ENCODE results near the gene ELOF1.

The ELOF1 gene

DNA sequence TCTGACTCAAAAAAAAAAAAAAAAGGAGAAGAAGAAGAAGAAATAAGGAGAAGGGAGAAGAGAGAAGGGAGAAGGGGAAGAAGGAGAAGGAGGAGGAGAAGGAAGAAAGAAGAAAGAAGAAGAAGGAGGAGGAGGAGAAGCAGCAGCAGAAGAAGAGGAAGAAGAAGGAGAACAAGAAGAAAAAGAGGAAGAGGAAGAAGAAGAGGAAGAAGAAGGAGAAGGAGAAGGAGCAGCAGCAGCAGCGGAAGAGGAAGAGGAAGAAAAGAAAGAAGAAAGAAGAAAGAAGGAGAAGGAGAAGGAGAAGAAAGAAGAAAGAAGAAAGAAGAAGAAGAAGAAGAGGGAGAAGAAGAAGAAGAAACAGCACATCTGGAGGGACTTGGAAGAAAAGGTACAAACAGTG, 24.5 kb downstream of the ELOF1 start:
- no peak for DNase-seq

DNA sequence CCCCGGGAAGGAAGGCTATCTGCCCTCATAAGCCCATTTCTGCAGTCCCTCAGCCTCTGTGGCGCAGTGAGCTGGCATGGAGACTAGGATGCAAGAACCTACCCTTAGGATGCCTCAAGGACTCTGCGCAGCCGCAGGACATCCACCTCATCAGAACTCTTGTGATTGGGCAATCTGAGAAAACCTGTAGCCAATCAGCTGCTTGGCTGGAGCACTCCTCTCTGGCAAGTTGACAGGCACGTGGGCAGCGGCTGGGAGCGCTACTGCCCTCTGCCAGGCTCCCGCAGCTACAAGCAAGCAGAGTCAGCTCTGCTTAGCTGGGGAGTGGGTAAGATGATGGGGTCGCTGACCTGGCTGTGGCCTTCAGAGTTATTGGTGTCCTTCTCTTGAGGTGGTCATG, 28.6 kb downstream of the ELOF1 start:
- DNase-seq = peak; percentile 73

DNA sequence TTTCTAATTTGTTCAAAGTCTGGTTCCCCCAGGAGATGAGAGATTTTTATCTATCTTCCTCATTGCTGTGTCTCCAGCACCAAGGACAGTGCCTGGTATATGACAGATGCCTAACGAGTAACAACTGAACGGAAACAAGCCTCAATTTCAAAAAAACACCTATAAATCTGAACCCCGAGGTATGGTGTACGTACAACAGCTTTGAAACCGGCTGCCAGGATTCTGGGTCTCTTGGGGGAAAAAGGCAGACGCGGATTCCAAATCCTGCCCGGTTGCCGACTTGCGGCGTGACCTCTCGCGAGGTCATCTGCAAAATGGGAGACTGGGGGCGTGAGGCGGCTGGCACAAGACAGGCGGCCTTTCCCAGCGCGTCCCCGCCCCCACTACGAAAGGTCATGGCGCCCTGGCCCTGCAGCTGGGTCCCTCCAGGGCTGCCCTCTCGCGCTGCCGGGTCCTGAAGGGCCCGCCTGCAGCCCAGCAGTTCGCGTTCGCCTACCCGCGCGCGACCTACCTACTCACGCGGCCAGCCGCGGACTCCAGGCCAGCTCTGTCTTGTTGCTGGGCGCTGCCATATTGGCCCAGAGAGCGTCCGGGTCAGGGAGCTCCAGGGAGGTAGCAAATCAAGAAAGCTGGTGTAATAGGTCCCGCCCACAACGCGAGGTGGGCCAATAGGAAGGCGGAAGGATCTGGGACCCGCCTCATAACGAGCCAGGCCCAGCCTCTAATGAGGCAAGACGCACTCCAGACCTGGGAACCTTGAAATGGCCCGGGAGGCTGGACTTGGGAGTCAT, 30.3 kb downstream of the ELOF1 start, which contains the start of gene ECSIT:
Gene ECSIT (minus strand): TSS at position 584 of the 791 bp plus-strand sequence. CDS start 9,964 bp downstream, outside the sequence.
- DNase-seq = peak; percentile 89

DNA sequence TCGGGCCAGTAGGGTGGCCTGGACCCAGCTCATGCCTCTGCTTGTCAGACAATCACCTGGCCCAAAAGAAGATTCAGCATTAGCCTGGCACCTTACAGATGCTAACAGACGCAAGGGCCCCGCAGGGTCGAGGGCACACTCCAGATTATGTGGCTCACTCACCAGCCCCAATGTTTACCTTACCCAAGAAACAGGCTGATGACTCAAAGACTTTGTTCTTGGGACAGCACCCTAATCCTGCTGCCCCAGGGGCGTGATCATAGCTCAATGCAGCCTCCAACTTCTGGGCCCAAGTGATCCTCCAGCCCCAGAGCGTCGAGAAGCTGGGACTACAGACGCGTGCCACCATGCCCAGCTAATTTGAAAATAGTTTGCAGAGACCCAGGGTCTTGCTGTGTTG, 39.9 kb downstream of the ELOF1 start:
- no peak for DNase-seq

DNA sequence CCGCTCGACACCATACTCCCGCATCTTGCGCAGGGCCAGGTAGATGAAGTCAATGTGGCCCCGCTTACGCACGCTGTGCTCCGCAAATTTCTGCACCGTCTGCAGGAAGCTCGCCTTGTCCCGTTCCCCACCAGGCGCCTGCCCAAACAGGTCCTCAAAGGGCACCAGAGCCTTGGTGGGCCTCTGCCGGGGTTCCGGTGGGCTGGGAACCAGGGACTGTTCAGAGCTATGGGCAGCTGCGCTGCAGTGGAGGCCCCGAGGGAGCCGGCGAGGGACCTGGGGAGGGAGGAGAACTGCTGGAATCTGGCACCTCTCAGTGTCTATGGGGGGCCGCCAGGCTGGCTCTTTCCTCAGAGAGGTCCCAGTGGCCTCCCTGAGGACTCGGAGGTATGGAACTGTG, 45.1 kb downstream of the ELOF1 start:
- no peak for DNase-seq

DNA sequence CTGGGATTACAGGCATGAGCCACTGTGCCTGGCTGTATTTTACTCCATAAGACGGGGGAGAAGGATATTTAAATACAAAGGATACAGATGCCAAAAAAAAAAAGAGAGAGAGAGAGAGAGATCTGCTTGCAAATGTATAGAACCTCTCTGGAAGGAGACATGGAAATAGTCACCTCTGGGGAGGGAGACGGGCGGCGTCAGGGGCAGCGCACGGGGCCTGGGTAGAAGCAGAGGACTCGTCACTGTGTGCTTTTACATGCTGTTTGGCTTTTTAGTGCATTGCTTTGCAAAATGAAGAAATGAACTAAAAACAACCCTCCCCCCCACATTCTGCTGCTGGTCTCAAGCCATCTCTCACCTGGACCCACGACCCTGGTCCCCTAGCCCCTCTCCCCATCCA, 48.6 kb downstream of the ELOF1 start:
- DNase-seq = no peak

DNA sequence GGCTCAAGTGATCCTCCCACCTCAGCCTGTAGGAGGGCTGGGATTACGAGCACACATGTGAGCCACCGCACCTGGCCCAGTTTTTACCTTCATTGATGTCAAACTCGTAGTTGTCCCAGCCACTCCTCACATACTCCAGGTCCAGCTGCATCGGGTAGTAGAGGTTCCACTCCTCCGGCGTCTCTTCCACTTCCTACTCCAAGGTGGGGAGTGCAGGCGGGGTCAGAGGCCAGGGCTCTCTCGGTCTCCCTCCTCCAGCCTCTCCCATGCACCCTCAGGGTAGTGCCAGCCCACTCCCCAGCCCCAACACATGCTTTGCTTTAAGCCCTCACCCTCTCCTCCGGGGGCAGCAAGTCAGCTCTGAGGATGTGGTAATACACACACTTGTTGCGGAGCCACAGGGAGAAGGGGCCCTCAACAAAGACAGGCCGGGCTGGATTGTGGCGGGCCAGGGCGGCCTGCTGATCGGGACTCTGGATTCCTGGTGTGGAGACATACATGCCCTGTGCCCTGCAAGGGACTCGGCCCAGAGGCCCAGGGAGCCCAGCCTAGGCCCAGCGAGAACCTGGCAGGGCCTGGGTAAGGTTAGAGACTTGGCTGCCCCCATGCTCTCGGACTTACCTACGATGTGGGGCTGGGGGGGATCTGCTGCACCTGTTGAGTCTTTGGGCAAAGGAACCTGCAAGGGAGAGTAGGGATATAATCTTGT, 51.5 kb downstream of the ELOF1 start:
- DNase-seq = no peak

DNA sequence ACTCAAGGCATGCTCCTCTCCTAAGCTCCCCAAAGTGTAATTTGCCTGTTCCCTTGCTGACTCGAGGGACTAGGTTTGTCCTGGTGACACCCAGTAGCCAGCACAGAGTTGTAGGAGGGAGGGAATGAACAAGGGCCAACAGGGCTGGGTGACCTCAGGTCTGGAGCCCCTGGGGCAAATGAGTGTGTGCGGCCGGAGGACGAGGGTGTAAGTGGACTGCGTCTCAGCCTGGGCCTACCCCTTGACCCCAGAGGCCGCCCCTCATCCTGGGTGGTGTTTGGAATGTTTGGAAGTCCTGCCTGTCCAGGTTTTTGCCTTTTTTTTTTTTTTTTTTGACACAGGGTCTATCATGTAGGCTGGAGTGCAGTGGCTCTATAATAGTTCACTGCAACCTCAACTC, 52.1 kb downstream of the ELOF1 start:
- no peak for DNase-seq

DNA sequence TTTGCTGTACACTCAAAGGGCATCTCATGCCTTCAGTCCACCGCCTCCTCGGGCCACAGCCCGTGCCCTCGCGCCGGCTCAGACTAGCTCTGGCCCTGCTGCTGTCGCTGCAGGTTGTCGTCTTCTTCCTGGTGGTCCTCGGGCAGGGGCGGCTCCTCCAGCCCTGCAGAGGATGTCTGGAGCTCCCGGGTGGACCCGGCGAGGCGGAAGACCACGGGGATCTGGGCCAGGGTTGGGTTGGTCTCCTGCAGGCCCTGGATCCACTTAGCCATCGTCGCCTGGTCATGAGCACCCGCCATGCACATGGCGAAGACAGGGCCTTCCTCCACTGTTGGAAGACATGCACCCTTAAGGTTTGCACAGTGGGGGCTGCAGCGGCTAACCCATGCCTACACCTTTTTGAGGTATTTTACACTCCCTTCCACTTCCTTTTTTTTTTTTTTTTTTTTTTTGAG, 52.9 kb downstream of the ELOF1 start:
- no peak for DNase-seq

DNA sequence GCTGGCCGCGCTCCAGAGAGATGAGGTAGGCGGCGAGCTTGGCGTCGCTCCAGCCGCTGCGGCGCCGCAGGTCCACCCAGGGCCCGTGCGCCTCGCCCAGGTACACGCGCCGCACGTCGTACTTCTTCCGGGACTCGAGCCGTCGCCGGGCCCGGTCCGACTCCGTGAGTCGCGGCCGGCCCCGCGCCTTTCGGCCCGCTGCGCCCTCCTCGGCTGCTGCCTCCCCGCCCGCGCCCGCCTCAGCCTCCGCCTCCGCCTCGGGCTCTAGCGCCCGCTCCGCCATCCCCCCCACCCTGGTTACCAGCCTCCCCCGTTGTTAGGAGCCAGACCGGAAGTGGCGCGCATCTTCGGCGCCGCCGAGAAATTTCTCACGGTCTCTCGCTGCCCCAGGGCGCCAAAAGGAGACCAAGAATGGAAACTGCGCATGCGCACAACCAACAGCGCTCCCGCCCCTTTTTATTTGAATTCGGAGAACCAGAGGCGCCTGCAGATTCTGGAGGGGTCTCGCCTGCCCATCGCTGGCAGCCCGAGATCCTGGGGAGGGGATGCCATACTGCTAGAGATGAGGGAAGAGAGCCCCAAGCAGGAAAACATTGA, 53.4 kb downstream of the ELOF1 start, which contains the start of gene ZNF653:
Gene ZNF653 (minus strand): TSS at position 336 of the 597 bp plus-strand sequence. CDS start 53 bp downstream, at position 283.
- peak; percentile 61 for DNase-seq

DNA sequence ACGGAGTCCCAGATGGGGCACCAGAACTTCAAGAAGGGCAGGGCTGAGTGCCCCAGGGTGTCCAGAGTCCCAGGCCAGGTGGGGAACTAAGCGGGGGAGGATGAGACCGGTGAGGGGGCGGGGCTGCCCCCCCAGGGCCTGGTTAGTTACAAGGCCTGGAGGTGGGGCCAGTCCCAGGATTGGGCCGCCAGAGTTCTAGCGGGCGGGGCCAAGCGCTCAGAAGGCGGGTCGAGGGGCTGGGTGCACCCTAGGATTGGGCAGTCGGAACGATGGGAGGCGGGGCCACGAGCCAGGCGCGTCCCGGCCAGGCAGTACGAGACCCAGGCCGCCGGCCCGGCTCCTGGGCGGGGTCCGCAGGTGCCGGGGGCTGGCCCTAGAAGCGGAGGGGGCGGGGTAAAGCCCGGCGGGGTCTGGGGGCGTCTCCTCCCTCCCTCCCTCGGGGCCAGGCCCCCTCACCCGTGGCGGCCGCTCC, 54.0 kb downstream of the ELOF1 start:
- DNase-seq = peak; percentile 78

DNA sequence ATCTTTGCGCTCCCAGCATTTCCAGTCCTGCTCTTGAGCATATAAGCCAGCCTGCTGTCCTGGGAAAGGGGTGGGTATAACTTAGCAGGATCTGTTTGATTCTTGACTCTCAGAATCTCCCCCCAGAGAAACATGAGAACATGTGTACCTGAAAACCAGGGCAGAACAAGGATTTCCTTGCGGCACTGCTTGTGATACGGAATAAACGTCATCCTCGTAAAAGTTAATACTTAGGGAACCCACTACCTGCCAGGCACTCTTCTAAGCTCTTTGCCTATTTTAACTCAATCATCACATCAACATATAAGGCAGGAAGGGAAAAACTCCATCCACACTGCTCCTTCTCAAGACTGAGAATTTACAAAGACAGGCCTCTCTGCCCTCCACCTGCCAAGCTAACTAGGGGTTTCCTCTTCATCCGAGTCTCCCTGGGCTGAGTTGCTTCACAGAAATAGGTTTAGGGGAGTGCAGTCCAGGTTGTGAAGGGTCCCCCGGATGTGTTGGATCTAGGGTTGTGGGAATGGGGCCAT, 54.5 kb downstream of the ELOF1 start:
- no peak for DNase-seq

All from NCI-H526 treated with DMSO at 0.1 percent for 48 hours (cell line).